Suprapubic skin (tissue), 3 donors: ENCODE data around the gene IRAK1.

ENCODE experiments used
- EP300 ChIP-seq: sonication (generic); formaldehyde crosslinking; IDR thresholded peaks from one replicate; pipeline ENCODE4 v1.6.1; 2017; ENCODE audit warnings: antibody characterized with exemption
- POLR2A ChIP-seq, 2 donors: fragments of 450-650 bp; IDR thresholded peaks; one replicate each; pipeline ENCODE4 v1.6.1; 2017; ENCODE audit warnings: antibody characterized with exemption in 2 of 2, mild to moderate bottlenecking in 2 of 2, moderate library complexity in 2 of 2
- TF ChIP-seq, protein P1 (sequence below), 2 donors: fragments of 200-600 bp in 1 of 2; fragments of 450-650 bp in 1 of 2; sonication (generic) in 1 of 2; IDR thresholded peaks; one replicate each; pipeline ENCODE4 v1.5.1; 2016 to 2019; ENCODE audit warnings: antibody characterized with exemption in 2 of 2, mild to moderate bottlenecking in 1 of 2, moderate library complexity in 1 of 2

DNA sequence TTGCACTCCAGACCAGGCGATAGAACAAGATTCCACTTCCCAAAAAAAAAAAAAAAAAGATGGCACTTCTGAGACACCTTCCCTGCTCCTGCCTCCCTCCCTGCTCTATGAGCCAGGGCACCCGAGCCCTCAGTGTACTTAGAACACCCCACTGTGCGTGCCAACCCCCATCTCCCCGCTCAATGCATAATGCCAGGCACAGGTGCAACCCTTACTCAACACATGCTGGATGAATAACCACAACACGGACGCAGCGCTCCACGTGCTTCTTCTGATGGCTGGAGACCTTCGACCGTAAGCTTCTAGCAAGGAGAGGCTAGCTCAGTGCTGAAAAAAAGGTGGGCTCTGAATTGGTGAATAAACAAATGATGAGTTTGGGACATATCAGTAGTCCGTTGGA is 19.9 kb upstream of the IRAK1 start:
- TF ChIP-seq, protein P1, sequence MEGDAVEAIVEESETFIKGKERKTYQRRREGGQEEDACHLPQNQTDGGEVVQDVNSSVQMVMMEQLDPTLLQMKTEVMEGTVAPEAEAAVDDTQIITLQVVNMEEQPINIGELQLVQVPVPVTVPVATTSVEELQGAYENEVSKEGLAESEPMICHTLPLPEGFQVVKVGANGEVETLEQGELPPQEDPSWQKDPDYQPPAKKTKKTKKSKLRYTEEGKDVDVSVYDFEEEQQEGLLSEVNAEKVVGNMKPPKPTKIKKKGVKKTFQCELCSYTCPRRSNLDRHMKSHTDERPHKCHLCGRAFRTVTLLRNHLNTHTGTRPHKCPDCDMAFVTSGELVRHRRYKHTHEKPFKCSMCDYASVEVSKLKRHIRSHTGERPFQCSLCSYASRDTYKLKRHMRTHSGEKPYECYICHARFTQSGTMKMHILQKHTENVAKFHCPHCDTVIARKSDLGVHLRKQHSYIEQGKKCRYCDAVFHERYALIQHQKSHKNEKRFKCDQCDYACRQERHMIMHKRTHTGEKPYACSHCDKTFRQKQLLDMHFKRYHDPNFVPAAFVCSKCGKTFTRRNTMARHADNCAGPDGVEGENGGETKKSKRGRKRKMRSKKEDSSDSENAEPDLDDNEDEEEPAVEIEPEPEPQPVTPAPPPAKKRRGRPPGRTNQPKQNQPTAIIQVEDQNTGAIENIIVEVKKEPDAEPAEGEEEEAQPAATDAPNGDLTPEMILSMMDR (IDR thresholded peaks at IDR 0.05): no peak
- TF ChIP-seq POLR2A (IDR thresholded peaks at IDR 0.05): no peak
- TF ChIP-seq EP300: no peak
